ENCODE results near the gene C1GALT1.
"Not testable (repeated sequence)": the region's sequence is repeated elsewhere in the genome, so short reads cannot be mapped to it uniquely, and the experiment has no call there.

- TF ChIP-seq POLR2AphosphoS5 (IDR thresholded peaks at IDR 0.05; ENCODE audit: borderline replicate concordance, low read depth, low read length); EZH2 (IDR thresholded peaks at IDR 0.05): not testable (repeated sequence)
Observed at GRCh38 chr7:7199592-7199991, 17.2 kb downstream of the C1GALT1 start.
